GM21367 (cell line): ENCODE data around the gene VSTM4.

Experiments used
- ATAC-seq: cut with Tn5 transposase; IDR thresholded peaks from one replicate; pipeline ENCODE4 v1.9.1; 2021; ENCODE audit not compliant: unreplicated experiment

Gene VSTM4

GRCh38 chr10:49117376-49118070, 2.2 kb upstream of the VSTM4 start:
- no peak for ATAC-seq

GRCh38 chr10:49116509-49117375, 1.4 kb upstream of the VSTM4 start:
- ATAC-seq, result no peak

DNA sequence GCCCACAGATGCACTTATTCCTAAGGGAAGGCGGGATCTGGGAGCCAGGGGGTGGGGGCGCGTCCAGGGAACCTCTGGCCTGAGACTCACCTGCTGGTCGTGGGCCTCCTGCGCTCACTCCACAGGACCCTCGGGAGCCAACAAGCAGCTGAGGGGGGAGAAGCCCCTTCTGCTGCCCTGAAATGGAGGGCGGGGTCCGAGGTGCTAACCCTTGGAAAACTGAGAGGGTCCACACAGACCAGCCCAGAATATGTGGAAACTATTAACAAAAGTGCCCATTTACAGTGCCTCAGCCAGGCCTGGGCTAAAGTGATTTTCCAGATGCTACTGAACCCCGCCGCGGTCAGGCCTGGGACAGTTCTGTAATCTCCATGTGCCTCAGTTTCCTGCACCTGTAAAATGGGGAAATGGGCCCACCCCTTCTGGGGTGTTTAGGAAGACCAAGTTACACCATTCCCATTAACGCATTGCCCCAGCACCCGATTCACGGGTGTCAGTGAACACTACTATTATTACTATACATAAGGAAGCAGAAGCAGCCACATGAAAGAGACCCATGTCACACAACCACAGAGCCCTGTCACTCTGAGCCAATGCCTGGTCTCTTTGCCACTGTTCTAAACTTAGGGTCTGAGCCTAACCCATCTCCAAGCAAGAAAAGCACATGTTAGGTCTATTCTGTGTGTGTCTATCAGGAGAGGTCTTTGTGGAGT, 630 bp upstream of the VSTM4 start:
- ATAC-seq, result no peak

DNA sequence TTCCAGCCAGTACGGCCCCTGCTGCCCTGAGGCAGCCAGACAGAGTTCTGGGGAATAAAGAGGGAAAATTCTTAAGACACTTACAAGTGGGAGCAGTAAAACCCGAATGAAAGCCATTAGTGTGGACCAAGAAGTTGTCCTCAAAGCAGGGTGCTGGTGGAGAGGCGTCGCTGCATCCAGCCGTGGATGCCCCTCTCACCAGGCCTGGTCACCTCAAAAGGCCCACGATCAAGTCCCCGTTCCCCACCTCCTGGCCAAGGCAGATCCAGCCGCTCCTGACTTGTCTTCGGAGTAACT, 656 bp downstream of the VSTM4 start:
- ATAC-seq, result no peak

GRCh38 chr10:49113741-49114141, 1.6 kb downstream of the VSTM4 start:
- no peak for ATAC-seq

GRCh38 chr10:49112851-49113250, 2.5 kb downstream of the VSTM4 start:
- no peak for ATAC-seq

- no peak for ATAC-seq
These were observed 3.2 kb downstream of the VSTM4 start for GRCh38 chr10:49112098-49112497.

DNA sequence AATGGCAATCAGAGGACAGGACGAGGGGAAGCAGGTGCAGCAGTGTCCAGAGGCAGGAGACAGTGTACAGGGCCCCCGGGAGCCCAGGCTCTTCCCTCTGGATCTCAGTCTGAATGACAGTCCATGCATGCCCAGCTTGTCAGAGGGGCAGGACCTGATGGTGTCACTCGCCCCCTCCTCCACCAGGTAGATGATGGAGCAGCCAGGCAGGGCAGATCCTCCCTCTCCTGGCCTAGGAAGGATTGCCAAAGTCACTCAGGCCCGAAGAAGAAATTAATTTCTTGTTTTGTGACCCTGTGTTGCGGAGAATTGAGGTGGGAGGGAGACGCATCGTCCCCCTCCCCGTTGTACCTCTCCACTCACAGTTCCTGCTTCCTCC, 4.0 kb downstream of the VSTM4 start:
- ATAC-seq, result no peak

DNA sequence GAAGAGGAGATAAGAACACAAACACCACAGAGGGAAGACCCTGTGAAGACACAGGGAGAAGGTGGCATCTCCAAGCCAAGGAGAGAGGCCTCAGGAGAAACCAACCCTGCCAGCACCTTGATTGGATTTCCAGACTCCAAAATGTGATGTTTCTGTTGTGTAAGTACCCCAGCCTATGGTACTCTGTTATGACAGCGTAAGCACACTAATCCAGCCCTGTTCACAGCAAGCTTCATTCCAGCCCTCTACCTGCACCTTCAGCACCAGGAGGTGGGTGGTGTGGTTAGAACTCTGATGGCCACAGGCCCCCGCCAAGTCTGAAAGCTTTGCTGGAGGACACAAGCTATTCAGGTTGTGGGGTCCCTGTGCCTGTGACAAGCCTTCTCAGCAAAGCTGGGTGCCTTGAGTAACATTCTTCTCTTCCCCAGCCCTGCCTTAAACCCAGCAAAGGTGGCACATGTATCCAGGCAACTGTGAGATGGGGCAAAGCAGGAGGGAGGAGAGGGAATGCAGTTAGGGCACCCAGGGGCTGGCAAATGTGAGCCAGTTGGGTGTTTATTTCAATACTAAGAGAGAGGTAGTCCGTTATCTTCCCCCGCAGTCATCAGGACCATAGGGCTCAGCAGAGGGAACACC, 4.5 kb downstream of the VSTM4 start:
- no peak for ATAC-seq

GRCh38 chr10:49109669-49110340, 5.5 kb downstream of the VSTM4 start:
- no peak for ATAC-seq

DNA sequence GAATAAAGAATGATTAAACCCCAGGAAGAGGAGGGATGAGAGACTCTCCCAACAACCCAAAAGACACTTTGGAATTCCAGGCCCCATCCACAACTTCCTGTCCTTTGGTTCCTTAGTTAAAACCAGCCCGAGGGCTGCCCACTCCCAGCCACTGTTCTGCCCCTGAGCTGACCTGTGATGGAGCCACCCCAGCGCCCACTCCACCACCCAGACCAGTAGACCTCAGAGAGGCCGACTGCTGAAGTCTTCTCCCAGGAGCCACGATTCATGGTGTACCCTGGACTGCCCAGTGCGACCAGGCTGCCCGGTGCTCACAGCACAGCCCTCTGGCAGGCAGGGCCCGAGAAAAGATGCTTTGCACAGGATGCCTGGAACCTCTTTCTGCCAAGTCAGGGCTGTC, 6.7 kb downstream of the VSTM4 start:
- no peak for ATAC-seq

- no peak for ATAC-seq
These were observed 7.4 kb downstream of the VSTM4 start for GRCh38 chr10:49107887-49108267.

DNA sequence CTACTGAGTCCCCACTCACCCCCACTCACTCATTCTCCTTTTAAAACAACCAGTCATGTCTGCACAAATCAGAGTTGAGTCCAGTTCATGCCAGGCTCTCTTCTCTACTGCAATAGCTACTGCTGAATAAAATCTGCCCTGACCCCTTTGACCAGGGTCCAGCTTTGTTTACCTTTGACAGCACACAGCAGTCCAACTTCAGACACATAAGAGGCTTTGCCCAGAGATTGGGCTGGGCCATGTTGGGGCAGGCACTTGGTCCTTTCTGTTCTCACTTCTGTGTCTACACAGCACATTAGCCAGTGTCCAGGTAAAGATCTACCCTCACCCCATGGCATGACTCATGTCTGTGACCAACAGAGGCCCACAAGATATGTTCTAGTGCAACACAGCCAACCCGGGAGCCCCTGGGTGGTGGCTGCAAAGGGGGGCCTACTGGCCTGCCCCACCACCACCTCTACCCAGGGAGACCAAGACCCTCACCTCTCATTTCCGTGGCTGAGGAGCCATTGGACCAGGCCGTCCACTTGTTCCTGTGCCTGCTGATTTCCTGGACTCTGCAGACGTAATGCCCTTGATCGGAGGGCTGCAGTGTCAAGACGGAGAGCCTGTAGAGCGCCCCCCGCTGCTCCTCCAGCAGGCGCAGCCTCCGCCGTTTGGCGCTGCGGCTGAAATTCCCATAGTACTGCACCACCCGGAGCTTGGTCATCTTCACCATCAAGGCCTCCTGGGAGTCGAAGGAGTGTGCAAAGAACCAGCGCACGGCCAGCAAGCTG, 8.0 kb downstream of the VSTM4 start:
- no peak for ATAC-seq

DNA sequence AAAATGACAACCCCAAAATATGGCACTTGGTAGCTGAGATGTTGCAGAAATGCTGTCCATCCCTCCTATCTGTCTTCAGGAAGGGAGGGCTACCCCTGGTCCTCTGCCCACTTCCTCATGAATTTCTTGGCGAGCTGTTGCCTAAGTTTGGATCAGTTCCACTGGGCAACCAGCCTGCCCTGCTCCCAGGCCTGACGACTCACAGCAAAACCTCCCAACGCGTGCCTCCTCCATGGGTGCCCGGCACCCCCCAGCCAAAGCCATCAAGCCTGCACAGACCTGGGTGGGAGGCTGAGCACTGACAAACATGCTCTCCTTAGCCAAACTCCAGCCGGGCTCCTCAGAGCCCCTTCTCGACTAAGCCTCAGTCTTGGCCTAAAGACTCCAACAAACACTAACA, 8.9 kb downstream of the VSTM4 start:
- ATAC-seq, result no peak

- ATAC-seq, result no peak
These were observed 10.2 kb downstream of the VSTM4 start for GRCh38 chr10:49105076-49105475.

- ATAC-seq, result no peak
These were observed 11.0 kb downstream of the VSTM4 start for GRCh38 chr10:49104323-49104722.

DNA sequence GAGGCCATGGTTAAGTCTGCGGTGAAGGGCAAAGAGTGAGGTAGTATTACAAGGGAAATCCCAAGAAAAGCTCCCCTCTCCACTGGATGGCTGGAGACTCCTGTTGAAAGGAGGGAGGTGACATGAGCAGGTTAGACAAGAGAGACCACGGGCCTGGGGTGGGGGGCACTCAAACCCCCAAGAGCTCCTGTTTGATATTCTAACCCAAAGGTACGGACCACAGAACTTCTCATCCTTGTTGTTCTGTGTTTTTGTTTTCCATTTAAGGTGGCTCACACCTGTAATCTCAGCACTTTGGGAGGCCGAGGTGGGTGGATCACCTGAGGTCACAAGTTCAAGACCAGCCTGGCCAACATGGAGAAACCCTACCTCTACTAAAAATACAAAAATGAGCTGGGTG, 11.6 kb downstream of the VSTM4 start:
- ATAC-seq, result no peak

DNA sequence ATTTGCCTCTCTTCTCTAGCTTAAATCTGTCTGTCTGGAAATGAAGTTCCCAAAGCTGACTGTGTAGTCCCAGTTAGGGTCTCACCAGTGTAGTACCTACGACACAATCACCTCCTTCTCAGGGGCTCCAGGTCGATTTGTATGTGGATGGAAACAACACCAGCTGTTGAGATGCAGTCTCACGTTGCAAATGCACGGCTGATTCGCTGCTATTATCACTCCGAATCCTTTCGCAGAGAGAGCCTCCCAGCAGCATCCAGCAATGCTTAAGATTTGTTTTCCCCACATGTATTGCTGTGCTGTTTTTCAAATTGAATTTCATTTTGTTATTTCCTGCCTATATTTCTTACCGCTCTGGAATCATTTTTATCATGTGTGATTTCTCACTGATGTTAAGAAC, 16.3 kb downstream of the VSTM4 start:
- no peak for ATAC-seq

GRCh38 chr10:49096890-49097445, 18.4 kb downstream of the VSTM4 start:
- no peak for ATAC-seq

DNA sequence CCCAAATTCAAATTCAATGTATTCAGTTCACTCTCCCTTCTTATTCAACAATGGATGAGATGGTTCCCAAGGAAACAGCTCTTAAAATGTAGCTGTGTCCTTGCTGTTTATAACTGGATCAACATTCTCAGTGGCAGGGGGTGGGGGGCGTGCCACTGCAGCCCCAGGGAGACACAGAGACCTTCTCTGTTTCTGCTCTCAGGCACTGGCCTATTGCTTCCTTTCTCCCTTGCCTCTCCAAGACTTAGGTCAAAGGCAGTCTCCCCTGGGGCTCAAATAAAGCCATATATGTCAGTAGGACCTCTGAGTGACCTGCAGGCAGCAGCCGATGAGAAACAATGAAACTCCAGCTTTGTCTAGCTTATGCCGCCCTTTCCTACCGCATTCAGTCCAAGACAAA, 20.7 kb downstream of the VSTM4 start:
- no peak for ATAC-seq
